Measurements from ENCODE around the gene DGKA.
"Not testable (repeated sequence)": the region's sequence is repeated elsewhere in the genome, so short reads cannot be mapped to it uniquely, and the experiment has no call there.

DGKA gene

GRCh38 chr12:55999999-56000540, 69.1 kb downstream of the DGKA start:
- not testable (repeated sequence) for DNase-seq

DNA sequence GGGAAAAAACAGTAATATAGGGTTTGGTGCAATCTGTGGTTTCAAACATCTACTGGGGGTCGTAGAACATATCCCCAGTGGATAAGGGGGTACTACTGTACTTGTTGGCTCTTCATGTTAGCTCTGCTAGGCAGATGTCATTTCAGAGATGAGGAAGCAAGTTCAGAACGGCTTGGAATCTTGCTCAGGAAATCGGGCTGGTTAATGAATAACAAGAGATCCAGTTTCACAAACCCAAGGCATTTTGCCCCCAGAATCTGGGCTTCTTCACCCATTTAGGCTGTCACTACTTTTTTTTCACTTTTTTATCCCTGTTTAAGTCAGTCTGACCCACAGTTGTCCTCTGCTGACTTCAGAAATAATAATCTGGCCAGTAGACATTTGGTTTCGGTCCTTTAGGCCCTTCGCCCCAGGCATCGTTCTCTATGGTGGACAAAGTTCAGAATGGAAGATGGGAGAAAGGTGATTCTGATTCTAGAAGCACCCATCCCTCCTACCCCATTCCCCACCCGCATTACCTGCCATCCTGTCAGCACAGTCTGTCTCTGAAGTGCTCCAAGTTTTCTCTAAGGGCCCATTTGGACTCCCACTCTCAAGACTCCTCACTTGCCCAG, 70.6 kb downstream of the DGKA start:
- no peak for DNase-seq

- not testable (repeated sequence) for DNase-seq
Measured at GRCh38 chr12:56003376-56003775, 72.4 kb downstream of the DGKA start.

Data from activated naive CD4-positive, alpha-beta T cell treated with Interleukin-2 at 50 U/mL for 16 hours (primary cell).